GM19324 (cell line): ENCODE measurements around the gene GRM7.

Source experiments
- ATAC-seq: cut with Tn5 transposase; IDR thresholded peaks from one replicate; pipeline ENCODE4 v1.9.1; 2021; ENCODE audit warnings: mild to moderate bottlenecking, moderate library complexity; ENCODE audit not compliant: unreplicated experiment, low FRiP score

Gene GRM7

DNA sequence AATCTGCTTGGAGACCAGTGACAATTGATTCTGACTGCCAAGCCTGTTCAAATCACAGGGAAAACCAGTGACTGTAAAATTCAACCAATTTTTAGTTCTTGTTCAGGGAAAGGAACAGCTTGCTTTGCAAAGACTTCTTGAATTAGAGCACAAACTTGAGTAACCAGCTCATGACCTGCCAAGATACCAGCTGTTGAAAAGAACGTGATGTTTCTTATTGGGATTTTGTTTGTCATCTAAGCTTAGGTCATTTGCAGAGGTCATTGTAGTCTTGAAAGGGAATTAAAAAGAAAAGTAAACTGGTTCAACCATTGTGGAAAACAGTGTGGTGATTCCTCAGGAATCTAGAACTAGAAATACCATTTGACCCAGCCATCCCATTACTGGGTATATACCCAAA is 428.2 kb downstream of the GRM7 start:
- ATAC-seq, result no peak

GRCh38 chr3:7290077-7290825 is 429.3 kb downstream of the GRM7 start:
- no peak for ATAC-seq

DNA sequence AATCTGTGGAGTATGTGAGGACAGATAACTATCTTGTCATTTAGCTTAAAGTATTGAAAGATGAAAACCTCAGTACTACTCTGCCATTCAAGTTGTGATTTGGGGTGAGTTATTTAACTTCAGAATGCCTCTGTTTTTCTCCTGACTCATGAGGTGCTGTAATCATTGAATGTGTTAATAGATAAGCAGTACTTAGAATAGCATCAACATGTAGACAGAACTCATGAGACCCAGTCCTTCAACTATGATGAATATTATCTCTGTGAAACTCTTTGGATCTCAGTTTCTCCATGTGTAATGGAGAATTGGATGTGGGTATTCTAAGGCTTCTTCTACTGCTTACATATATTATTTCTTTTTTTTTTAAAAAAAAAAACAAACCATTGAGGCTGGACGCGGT is 431.4 kb downstream of the GRM7 start:
- no peak for ATAC-seq

DNA sequence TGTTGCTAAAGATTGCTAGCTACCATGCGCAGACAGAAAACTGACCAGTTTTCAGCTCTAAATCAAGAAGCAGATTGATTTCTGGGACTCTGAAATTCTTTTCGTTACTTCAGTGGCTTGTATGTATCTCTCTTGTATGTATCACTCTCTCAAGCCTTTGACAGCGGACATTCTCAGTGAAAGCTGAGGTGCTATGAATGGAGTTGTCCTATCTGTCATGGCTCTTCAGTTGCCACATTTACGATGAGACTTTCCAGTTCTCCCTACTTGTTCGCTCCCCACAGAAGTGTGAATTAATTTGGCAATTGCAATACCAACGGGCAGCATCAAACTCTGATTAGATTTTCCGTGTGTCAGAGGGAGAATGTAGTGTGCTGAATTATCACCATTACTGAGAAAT is 432.4 kb downstream of the GRM7 start:
- ATAC-seq, result no peak

DNA sequence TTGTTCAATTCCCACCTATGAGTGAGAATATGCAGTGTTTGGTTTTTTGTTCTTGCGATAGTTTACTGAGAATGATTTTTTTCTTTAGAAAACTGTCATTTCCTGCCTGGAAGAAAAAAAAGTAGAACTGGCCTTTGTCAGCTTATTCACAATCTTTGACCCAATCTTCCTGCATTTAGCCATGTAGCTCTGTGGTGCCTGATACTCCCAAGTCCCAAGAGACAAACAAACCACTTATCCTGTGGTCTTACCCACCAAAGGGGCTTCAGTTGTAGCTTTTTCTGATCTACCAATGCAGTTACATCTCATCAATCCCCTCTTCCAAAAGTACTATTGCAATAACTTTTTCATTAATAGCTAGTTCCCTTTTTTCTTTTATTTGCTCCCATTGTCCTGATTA is 444.6 kb downstream of the GRM7 start:
- no peak for ATAC-seq

- ATAC-seq, result no peak
These were observed 446.0 kb downstream of the GRM7 start for GRCh38 chr3:7306901-7307300.

DNA sequence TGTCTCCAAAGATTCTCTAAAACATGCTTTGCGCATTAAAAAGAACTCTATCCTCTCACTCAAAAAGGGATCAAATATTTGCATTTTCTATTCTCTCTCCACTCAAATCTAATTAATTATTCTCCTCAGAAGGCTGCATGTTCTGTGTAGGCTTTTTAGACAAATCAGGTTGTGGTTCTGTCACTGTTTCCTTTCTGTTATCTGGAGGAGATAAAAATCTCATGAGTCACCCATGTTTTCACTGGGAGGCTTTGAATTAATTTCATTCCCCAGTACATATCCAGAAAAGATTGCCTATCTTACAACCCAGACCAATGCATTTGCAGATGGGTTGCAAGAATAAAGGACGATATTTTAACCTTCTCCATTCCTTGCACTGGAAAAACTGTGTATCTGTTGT is 446.5 kb downstream of the GRM7 start:
- no peak for ATAC-seq

DNA sequence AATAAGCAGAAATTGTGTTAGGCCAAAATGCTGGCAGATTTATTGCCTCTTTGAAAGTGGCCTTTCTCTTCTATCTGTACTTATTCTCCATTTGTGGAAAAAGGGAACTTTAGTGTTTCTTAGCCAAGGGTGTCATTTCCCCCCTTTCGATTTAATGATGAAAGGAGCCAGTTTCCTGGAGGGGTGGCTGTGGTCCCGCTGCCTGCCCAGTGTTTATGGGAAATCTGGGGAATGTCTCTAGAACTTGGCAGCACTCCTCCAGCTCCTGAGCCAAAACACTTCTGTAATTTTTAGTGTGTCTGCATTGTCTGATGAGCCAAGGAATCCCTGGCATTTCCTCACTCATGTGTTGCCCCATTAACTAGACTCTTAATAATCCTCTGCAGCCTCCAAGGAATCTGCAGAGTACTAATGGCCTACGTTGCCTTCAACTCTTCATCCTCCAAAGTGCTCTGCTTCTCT is 448.8 kb downstream of the GRM7 start:
- no peak for ATAC-seq

GRCh38 chr3:7315037-7315436 is 454.1 kb downstream of the GRM7 start:
- no peak for ATAC-seq

DNA sequence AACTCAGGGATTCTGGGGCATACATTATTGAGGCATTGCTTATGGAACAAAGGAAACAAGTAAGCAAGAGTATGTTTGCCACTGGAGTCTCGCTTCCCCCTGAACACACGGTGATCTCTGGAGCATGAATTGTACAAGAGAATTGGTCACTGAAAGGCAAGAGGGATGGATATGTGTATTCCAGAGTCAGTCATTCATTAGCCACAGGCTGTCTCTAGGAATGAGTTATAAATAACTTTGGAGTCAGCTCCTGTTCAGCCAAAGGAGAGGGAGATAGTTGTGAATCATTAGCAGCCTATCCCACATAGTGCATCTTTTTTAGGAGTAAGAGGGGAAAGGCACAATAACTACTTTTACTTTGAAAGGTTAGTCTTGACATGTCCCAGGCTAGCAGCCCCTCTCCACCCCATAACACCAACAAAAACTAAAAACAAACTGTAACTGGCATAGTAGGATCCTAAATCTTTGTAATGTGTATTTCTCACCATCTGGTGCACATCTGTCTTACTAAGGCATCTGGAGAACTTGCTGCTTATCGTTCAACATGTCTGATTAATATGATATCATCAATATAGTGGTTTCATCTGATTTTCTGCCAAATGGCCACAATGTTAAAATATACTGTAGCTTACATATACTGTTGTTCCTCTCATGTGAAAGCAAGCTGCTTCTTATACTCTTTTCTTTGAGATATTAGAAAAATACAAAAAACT is 462.2 kb downstream of the GRM7 start:
- ATAC-seq, result no peak

GRCh38 chr3:7328339-7328738 is 467.4 kb downstream of the GRM7 start:
- no peak for ATAC-seq

DNA sequence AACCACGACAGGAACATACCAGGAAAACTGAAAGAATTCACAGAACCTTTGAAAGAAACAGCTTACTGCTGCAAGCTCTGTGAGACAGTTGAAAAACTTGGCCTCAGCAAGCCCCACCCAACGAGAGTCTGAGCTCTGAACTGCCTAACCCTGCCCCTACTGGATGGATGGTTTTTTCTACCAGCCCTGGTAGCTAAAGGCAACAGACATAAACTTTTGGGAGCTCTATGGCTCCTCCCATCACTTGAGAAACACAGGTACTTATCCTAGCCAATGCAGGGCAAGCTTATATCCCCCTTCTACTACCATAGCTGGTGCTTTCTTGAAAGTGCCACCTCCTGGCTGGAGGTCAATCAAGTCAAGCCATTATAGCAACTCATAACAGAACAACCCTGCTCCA is 471.8 kb downstream of the GRM7 start:
- no peak for ATAC-seq

DNA sequence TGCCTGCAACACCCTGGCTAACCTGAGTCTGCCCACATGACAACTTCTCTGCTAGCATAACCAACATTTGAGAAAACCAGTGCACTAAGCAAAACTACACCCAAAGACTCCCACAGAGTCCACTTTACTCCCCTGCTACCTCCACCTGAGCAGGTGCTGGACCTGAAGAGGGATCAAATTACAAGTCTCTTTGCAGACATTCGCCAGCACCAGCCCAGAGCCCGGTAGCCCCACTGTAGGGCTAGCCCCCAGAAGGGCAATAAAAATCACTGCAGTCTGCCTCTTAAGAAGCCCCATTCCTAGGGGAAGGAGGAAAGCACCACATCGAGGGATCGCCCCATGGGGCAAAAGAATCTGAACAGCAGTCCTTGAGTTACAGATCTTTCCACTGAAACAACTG is 472.2 kb downstream of the GRM7 start:
- ATAC-seq, result no peak

DNA sequence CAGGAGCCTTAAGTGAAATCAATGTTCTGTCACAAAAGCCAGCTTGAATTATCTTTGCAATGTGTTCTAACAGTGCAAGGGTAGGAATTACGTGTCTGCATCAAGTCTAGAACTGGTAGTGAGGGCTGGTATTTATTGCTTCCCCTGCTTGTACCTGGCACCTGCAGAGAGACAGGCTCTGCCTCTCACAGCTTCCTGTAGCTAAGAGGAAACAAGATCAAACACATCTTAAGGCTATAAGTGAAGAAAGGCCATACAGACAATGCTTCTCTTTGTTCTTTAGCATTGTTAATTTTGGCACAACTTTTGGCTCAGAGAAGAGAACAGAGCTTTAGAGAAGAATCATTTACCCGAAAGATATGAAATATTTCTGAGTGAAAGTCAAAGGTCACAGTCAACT is 479.9 kb downstream of the GRM7 start:
- no peak for ATAC-seq

DNA sequence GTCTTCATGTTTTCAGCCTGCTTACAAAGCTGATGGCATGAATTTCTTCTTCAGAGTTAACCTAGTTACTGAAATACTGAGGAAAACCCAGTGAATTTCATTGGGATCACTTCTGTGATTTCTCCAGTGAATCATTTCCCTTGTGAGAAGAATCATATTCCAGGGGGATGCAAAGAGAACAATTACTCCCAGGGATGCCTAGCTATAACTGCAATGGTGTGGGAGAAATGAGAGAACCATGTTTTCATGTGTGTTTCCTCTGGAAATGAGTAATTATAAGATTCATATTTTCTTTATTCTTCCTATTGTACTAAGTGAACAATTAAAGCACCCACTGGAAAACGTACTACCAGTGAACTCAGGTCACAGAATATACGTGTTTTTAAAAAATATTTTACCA is 485.4 kb downstream of the GRM7 start:
- no peak for ATAC-seq

- no peak for ATAC-seq
These were observed 496.2 kb downstream of the GRM7 start for GRCh38 chr3:7357101-7357500.

DNA sequence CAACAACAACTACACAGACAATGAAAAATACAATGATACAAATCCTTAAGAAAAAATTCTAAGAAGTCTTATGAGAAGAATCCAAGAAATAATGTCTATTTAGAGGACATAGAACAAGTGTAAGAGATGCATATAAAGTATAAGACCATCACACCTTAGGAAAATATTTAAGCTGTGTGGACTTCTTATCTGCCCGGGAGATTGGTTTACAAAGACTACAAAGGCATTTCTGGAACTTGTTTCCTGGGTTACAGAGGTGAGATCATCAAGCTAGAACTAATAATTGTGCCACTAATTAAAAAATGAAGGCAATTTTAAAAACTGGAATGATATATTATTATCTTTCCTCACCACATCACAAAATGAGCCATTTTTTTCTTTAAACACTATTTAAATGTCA is 507.1 kb downstream of the GRM7 start:
- no peak for ATAC-seq

DNA sequence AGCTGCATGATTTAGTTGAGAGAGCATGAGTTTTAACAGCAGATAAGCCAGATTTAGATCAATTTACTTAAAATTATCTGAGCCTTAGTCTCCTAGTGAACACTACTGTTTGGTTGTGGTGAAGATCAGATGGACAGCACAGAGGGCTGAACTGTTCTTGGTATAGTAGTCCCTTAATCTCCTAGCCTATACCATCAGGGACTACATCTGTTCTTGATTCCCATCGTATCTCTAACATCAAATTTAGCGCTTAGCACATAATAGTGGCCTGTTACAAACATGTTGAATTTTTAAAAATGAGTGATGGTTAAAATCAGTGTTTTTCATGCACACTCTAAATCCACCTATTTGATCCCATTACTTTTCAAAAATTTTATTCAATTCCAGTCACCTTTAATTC is 507.7 kb downstream of the GRM7 start:
- ATAC-seq, result no peak

- no peak for ATAC-seq
These were observed 511.0 kb downstream of the GRM7 start for GRCh38 chr3:7371693-7372572.

DNA sequence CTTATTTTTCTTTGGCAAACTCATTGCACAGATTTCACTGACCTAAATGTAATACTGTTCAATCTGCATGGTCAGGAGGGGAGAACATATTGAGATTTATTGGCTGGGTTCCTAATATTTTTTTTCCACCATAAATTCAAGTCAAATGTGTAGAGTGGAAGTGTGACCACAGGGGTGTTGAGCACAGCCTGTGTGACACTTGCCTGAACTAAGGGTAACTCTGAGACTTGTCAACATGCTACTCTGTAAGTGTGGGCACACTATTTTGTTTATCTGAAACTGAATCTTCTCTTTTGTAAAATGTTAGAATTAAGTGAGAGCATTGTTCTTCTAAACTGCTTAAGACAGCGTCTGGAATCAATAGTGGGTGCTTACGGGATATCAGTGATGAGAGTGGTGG is 516.2 kb downstream of the GRM7 start:
- no peak for ATAC-seq

GRCh38 chr3:7381741-7382140 is 520.8 kb downstream of the GRM7 start:
- no peak for ATAC-seq
